ENCODE data around the gene XPR1. TPM values are rescaled to one million over a fixed set of nuclear protein-coding genes. Genes with fewer than 3 reads are reported as not detected.
"Not testable (repeated sequence)": the region's sequence is repeated elsewhere in the genome, so short reads cannot be mapped to it uniquely, and the experiment has no call there.

Gene XPR1
- total and polyA plus RNA-seq, 2 donors (not counting 1 experiment from before 2014, with no cell fraction given), result 2.8 to 22.3 TPM

GRCh38 chr1:180675586-180675985 lies 43.8 kb downstream of the XPR1 start:
- Histone ChIP-seq H3K4me1 (ENCODE audit: control insufficient read depth in 2 of 2, insufficient read depth in 2 of 2, low read length in 2 of 2) (no peaks in the 10 kb centered on the region), H3K9ac (ENCODE audit: low read length) (no peak overlapping the region), H3K27ac (ENCODE audit: low read length in 2 of 2) (no peak overlapping the region), H2AFZ (ENCODE audit: insufficient read depth, low read depth, low read length, poor library complexity, severe bottlenecking) (no peak overlapping the region), H4K20me1 (ENCODE audit: control insufficient read depth, insufficient read depth, low read length, poor library complexity, severe bottlenecking) (no peaks in the 10 kb centered on the region), H3K79me2 (ENCODE audit: control insufficient read depth, insufficient read depth, low read length) (peaks cover 35% of the 10 kb centered on the region), H3K27me3 (replicated peaks in 1 of 4; ENCODE audit: control extremely low read depth in 1 of 4, control insufficient read depth in 3 of 4, insufficient read depth in 4 of 4, low read length in 3 of 4) (no peaks in the 10 kb centered on the region), H3K4me3 (ENCODE audit: control extremely low read depth in 1 of 5, extremely low read depth in 1 of 5, insufficient read depth in 1 of 5, low read depth in 2 of 5, low read length in 4 of 5) (no peak overlapping the region), H3K36me3 (replicated peaks in 1 of 2; ENCODE audit: control extremely low read depth in 1 of 2, control insufficient read depth in 1 of 2, extremely low read depth in 1 of 2, insufficient read depth in 2 of 2, low read length in 1 of 2) (peaks cover 0 to 2% of the 10 kb centered on the region in 2 experiments), H3K9me3 (ENCODE audit: control extremely low read depth in 1 of 3, control insufficient read depth in 2 of 3, insufficient read depth in 1 of 3, low read length in 2 of 3) (peaks cover 5 to 20% (median 19%) of the 10 kb centered on the region in 3 donors), H3K4me2 (replicated peaks; ENCODE audit: low read depth, low read length, poor library complexity, severe bottlenecking) (no peak overlapping the region)
- Mint-ChIP-seq H3K27ac (no peak overlapping the region), H3K27me3 (no peaks in the 10 kb centered on the region), H3K4me3 (no peak overlapping the region), H3K4me1 (peaks cover 13% of the 10 kb centered on the region), H3K9me3 (ENCODE audit: insufficient read depth) (peaks cover 18% of the 10 kb centered on the region)
- no peak for DNase-seq
- ChIA-PET POLR2A (no interaction called here), CTCF (no interaction called here)
- no CpG with 5 or more reads among the region's 2 CpGs for WGBS (ENCODE audit: insufficient coverage)
- intact Hi-C loops (cut with micrococcal nuclease), result no loop called here
- TF ChIP-seq EZH2 (IDR thresholded peaks at IDR 0.05; ENCODE audit: borderline replicate concordance, insufficient read depth, low read depth, low read length, poor library complexity, severe bottlenecking), result no peak
- no peak for TF ChIP-seq CTCF (IDR thresholded peaks at IDR 0.05)
- no peak for ATAC-seq (ENCODE audit: low read depth)

- Histone ChIP-seq H3K4me2 (replicated peaks; ENCODE audit: low read depth, low read length, poor library complexity, severe bottlenecking) (no peak overlapping the region), H3K36me3 (replicated peaks in 1 of 2; ENCODE audit: control extremely low read depth in 1 of 2, control insufficient read depth in 1 of 2, extremely low read depth in 1 of 2, insufficient read depth in 2 of 2, low read length in 1 of 2) (peaks cover 2 to 5% of the 10 kb centered on the region in 2 experiments), H3K27ac (ENCODE audit: low read length in 2 of 2) (no peak overlapping the region), H3K9ac (ENCODE audit: low read length) (no peak overlapping the region), H3K79me2 (ENCODE audit: control insufficient read depth, insufficient read depth, low read length) (peaks cover 16% of the 10 kb centered on the region), H3K4me3 (ENCODE audit: control extremely low read depth in 1 of 5, extremely low read depth in 1 of 5, insufficient read depth in 1 of 5, low read depth in 2 of 5, low read length in 4 of 5) (no peak overlapping the region), H2AFZ (ENCODE audit: insufficient read depth, low read depth, low read length, poor library complexity, severe bottlenecking) (no peak overlapping the region), H3K4me1 (ENCODE audit: control insufficient read depth in 2 of 2, insufficient read depth in 2 of 2, low read length in 2 of 2) (no peaks in the 10 kb centered on the region), H4K20me1 (ENCODE audit: control insufficient read depth, insufficient read depth, low read length, poor library complexity, severe bottlenecking) (no peaks in the 10 kb centered on the region), H3K9me3 (ENCODE audit: control extremely low read depth in 1 of 3, control insufficient read depth in 2 of 3, insufficient read depth in 1 of 3, low read length in 2 of 3) (peaks cover 3 to 7% (median 6%) of the 10 kb centered on the region in 3 donors), H3K27me3 (replicated peaks in 1 of 4; ENCODE audit: control extremely low read depth in 1 of 4, control insufficient read depth in 3 of 4, insufficient read depth in 4 of 4, low read length in 3 of 4) (no peaks in the 10 kb centered on the region)
- Mint-ChIP-seq H3K27ac (no peak overlapping the region), H3K9me3 (ENCODE audit: insufficient read depth) (peaks cover 12% of the 10 kb centered on the region), H3K4me3 (no peak overlapping the region), H3K27me3 (no peaks in the 10 kb centered on the region), H3K4me1 (peaks cover 1% of the 10 kb centered on the region)
- no peak for ATAC-seq (ENCODE audit: low read depth)
- ChIA-PET POLR2A (no interaction called here), CTCF (no interaction called here)
- TF ChIP-seq CTCF (IDR thresholded peaks at IDR 0.05) (no peak), EZH2 (IDR thresholded peaks at IDR 0.05; ENCODE audit: borderline replicate concordance, insufficient read depth, low read depth, low read length, poor library complexity, severe bottlenecking) (no peak)
- 97% methylated on average over 5 of the region's 7 CpGs for WGBS (ENCODE audit: insufficient coverage)
- no peak for DNase-seq
- intact Hi-C loops (cut with micrococcal nuclease), result no loop called here
Measured at GRCh38 chr1:180680558-180681144, 48.8 kb downstream of the XPR1 start.

- H3K36me3 ChIP-seq (replicated peaks in 1 of 2; ENCODE audit: control extremely low read depth in 1 of 2, control insufficient read depth in 1 of 2, extremely low read depth in 1 of 2, insufficient read depth in 2 of 2, low read length in 1 of 2); H3K9me3 ChIP-seq (ENCODE audit: control extremely low read depth in 1 of 3, control insufficient read depth in 2 of 3, insufficient read depth in 1 of 3, low read length in 2 of 3); H3K27ac ChIP-seq (ENCODE audit: low read length in 2 of 2); DNase-seq; H3K27ac Mint-ChIP-seq; H4K20me1 ChIP-seq (ENCODE audit: control insufficient read depth, insufficient read depth, low read length, poor library complexity, severe bottlenecking); H3K4me1 Mint-ChIP-seq; H3K9me3 Mint-ChIP-seq (ENCODE audit: insufficient read depth); CTCF ChIA-PET; H3K27me3 ChIP-seq (replicated peaks in 1 of 4; ENCODE audit: control extremely low read depth in 1 of 4, control insufficient read depth in 3 of 4, insufficient read depth in 4 of 4, low read length in 3 of 4); intact Hi-C loops (cut with micrococcal nuclease); H3K9ac ChIP-seq (ENCODE audit: low read length); H3K4me3 Mint-ChIP-seq; H3K4me2 ChIP-seq (replicated peaks; ENCODE audit: low read depth, low read length, poor library complexity, severe bottlenecking); H3K27me3 Mint-ChIP-seq; H2AFZ ChIP-seq (ENCODE audit: insufficient read depth, low read depth, low read length, poor library complexity, severe bottlenecking); ATAC-seq (ENCODE audit: low read depth); POLR2A ChIA-PET; H3K4me1 ChIP-seq (ENCODE audit: control insufficient read depth in 2 of 2, insufficient read depth in 2 of 2, low read length in 2 of 2); H3K4me3 ChIP-seq (ENCODE audit: control extremely low read depth in 1 of 5, extremely low read depth in 1 of 5, insufficient read depth in 1 of 5, low read depth in 2 of 5, low read length in 4 of 5): not testable (repeated sequence)
- no CpG with 5 or more reads among the region's 3 CpGs for WGBS (ENCODE audit: insufficient coverage)
- peaks cover 10% of the 10 kb centered on the region for H3K79me2 ChIP-seq (ENCODE audit: control insufficient read depth, insufficient read depth, low read length)
Measured at GRCh38 chr1:180683117-180683516, 51.3 kb downstream of the XPR1 start.

Measured in B cell (primary cell).